RCC 7860 (cell line): ENCODE data around the gene ADGRG1.

ENCODE experiments used
- DNase-seq: peaks from one replicate; pipeline ENCODE4 v3.0.0-alpha.2; 2015; ENCODE audit warnings: low spot score
- FAIRE-seq: peaks from 2 replicates; lab custom pipeline; 2012; peaks lifted over from hg19 to GRCh38; lab: Jason Lieb, UNC

Gene ADGRG1

DNA sequence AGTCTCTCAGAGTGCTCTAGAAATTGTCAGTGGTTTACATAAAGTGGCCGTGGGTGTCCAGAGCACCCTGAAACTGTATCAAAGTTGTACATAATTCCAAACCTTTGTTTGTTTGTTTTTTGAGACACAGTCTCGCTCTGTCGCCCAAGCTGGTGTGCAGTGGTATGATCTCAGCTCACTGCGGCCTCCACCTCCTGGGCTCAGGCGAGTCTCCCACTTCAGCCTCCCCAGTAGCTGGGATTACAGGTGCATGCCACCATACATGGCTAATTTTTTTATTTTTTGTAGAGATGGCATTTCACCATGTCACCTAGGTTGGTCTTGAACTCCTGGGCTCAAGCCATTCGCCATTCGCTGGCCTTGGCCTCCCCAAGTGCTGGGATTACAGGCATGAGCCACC is 24.3 kb upstream of the ADGRG1 start:
- no peak for FAIRE-seq
- no peak for DNase-seq

DNA sequence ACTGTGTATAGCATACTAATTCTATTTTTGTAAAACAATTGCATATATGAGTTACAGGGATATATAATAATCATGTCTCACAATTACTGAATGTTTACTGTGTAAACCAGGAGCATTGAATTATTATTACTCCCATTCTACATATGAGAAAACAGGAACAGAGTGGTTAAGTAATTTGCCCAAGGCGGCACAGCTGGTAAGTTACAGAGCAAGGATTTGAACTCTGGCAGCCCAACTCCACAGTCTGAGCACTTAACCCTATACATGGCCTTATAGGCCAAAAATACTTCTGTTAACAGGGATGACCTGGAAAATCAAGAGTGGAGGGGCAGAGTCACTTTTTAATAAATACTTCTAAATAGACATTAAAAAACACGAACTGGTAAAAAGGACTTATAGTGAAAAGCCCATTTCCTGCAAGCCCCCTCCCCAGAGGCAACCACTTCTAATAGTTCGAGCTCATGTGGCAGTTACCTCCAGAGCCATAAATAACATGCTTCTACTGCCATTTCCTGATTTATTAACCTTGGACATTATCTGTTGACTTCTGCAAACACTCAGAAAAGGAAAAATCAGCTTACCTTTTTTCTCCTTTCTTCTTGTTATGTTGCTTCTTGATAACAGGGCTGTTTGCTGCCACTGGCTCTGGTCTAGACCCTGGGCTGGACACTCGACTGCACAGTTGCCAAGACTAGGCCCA is 22.1 kb upstream of the ADGRG1 start:
- FAIRE-seq (no peak), DNase-seq (no peak)

DNA sequence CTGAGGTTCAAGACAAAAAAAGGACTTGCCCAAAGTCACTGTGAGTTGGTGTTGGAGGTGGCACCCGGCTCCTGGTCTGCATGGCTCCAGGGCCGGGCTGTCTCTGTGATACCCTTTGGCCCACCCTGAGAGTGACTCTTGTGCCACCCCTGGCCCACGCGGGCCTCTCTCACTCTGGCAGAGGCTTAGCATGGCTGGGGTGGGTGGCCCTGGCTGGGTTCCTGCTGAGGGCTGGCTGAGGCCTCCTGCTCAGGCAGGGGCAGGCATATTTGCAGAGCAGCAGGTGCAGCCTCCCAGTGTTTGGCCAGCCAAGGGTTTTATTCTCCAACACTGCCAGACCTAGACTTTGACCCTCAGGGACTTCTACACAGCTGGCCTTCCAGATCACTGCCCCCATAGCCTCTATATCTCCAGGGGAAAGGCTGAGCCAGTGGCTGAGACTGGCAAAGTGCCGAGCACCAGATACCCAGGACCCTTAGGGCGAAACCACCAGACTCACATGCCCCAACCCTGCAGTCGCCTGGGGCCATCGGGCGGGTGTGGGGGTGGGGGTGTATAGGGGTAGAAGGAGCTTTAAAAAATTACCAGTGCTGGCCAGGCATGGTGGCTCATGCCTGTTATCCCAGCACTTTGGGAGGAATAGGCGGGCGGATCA is 21.5 kb upstream of the ADGRG1 start:
- DNase-seq (no peak), FAIRE-seq (no peak)

DNA sequence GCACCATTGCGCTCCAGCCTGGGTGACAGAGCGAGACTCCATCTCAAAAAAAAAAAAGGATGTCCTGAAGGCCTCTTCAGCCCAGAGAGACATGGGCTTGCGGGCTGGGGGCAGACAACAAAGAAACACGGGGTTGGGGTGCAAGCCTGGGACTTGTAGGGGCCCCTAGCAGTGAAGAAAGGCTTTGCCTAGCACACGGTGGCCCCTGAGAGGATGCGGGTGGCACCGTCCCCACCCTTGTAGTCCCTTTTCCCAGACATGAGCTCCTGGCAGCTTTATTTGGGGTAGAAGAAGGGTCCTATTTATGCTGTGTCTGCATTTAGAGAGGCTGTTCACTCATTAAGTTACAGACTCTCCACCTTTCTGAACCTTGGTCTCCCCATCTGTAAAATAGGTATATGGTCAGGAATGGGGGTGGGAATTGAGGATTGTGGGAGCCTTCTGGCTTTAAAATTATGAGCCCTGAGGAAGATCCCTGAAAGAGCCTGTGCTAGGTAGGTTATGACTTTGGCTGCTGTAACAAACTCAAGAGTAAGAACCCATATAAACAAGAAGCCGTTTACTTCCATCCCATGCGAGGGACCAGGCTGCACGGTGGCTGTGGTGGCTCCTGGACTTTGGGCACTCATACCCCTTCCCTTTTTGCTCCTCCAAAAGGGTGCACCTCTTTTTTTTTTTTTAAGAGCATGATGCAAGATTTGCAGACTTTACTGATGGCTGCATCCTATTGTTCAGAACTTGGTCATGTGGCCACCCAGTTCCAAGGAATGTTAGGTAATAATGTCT is 20.6 kb upstream of the ADGRG1 start:
- FAIRE-seq (no peak), DNase-seq (no peak)

DNA sequence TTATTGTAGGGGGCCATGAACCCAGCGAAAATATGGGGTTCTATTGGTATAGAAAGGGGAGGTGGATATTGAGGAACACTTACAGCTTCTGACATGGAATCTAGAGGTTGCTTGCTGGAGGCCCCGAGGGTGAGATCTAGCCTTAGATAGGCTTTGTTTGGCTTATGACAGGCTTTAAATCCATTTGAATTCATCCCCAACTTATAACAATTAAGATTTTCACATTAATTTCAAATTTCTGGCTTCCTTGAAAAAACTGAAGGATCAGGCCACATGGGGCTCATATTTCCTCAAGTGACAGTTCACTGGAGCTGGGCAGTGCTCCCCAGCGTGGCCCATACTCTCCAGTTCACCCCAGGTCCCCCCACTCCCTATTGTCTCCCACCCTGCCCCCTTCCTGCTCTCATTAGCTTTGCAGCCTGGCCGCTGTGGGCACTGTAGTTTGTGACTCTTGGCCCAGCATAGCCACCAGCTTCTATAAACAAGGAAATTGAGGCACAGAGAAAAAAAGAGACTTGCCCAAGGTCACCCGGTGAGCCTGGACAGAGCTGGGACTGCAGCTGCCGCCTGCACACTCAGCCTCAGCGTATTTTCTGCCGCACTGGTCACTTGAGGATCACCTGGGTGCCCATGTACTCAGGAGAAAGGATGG is 19.8 kb upstream of the ADGRG1 start:
- no peak for DNase-seq
- no peak for FAIRE-seq

DNA sequence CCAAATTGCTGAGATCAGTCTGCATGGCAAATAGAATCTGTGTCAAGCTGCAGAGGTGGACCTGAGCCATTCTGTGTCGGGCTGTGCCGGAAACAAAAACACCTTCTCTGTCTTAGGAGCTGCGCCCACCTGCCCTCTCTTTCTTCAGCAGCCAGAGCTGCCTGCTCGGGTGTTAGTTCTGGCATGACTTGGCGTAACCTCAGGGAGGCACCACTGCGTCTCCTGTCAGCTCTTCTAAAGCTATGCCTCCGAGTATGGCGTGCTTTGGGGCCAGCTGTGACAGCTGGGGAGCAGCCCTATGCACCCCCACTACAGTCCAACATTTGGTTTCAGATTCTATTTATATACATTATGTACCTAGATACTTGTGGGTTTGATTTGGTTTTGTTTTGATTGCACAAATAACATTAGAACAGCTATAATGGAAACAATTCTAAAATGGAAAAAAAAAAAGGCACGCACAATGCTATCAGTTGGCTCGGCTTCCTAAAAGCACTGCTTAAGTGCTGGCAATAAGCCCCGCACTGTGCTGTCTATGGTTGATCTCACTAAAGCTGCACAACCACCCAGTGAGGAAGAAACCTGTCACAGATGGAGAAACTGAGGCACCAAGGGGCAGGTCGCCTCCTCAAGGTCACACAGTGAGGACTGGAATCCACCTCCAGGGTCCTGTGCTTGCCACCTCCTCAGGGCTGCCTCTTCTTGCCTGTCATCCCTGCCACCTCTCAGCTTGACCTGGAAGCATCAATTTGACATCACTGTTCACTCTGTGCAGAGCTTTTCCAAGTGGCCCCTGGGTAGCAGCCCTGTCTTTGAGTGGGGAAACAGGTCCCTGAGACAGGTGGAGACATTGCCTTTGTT is 18.7 kb upstream of the ADGRG1 start:
- FAIRE-seq: no peak
- DNase-seq: no peak

DNA sequence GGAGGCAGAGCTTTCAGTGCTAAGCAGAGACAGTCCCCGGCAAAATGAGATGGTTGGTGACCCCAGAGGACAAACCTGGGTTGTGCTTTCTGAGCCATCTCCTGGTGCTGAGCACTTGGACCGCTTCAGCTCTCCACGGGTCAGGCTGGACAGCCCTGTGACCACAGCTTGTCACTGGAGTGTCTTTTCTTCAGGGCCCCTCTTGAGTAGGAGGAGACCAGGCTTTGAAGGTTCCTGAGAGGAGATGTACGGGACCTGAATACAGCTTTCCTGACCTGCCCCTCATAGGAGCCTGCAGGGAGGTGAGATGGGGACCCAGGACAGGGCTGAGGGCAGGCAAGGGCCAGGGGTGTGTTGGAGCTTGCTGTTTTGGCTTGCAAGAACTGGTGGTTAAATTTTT is 17.8 kb upstream of the ADGRG1 start:
- DNase-seq: no peak
- no peak for FAIRE-seq

DNA sequence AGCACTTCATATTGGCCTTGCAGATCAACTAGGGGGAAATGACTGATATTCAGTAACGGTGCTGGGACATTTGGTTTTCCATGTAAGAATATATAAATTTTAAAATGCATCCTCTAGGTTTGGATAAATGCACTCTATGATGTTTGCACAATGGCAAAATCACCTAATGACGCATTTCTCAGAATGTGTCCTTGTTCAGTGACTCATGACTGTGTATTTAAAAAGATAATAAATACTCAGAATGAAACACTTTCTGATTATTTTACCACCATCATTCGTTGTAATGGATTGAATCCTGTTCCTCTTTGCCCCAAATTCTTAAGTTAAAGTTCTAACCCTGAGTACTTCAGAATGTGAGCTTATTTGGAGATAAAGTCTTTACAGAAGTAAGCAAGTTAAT is 17.2 kb upstream of the ADGRG1 start:
- FAIRE-seq (peak; percentile 30), DNase-seq (no peak)

DNA sequence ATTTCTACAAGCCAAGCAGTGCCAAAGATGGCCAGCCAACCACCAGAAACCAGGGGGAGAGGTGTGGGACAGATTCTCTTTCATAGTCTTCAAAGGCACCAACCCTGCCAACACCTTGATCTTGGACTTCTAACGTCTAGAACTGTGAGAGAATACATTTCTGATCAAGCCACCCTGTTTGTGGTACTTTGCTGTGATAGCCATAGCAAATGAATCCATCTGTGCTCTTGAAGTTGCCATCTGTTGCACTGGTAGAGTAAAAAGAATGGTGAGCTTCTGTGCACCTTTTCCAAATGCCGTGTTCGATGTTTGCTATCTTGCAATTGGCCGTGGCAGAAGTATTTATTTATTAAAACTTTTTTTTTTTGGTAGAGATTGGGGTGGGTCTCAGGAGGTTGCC is 16.7 kb upstream of the ADGRG1 start:
- DNase-seq: no peak
- FAIRE-seq: no peak

DNA sequence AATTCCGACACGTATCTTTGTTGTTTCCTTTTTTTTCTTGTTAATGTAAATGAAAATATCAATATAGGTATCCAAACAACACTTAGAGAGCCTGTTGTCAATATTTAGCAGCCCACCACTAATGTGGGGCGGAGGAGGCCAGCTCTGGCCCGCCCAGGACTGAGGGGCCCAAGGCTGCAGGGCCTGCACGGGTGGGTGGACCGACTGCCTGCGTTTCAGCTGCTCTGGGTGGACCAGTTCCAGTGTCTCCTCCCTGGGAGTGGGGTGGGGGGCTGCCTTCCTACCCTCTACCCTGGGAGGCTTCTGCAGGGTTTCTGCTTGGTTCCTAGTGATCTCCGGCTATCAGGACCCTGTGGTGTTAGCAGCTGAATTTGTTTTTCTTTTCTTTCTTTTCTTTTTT is 15.9 kb upstream of the ADGRG1 start:
- no peak for DNase-seq
- FAIRE-seq: no peak

DNA sequence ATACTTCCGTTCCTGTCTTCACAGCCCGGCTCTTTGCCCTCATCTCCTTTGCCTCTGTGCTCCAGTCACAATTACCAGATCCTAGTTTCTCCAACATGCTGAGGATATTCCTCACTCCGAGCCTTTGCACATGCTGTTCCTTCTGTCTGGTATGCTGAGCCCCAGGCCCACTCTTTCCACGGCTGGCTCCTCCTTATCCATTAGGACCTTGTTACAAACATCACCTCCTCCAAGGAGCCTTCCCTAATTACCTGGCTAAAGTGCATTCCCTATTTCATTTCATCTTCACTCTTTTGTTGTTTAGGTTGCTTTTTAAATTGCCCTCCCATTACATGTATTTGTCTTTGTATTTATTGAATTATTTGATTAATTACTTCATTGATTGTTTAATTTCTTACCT is 14.9 kb upstream of the ADGRG1 start:
- DNase-seq (no peak), FAIRE-seq (no peak)

DNA sequence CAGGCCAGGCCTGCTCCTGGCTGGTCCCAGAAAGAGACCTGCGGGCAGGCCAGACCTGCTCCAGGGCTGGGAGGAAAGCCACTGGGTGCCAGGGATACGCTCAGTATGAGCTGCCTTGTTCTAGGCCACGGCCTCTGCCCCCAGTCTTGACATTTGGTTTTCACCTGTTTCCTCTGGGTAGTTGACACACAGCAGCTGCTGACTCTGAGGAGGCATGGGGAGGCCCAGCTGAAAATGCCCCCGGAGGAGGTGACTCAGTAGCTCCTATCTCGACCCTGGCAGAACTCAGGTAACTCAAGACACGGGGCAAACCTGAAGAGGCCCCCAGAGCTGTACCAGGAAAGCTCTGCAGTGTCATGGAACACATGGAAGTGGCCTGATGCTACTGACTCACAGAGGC is 13.9 kb upstream of the ADGRG1 start:
- no peak for FAIRE-seq
- no peak for DNase-seq

DNA sequence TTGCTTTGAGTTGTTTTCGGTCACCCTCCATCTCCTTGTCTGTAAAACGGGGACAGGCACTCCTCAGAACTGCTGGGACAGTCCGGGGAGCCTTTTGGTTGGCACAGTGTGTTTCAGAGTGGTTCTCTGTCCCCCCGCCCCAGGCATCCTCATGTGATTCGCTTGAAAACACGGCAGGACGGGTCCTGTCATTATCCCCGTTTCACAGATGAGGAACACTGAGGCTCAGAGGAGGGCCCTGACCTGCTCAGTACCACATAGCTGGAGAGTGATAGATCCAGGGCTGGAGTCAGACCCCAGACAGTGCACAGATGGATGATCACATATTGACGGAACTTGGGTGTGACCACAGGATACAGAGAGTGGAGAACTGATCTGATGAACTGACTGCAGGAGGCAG is 13.5 kb upstream of the ADGRG1 start:
- no peak for DNase-seq
- no peak for FAIRE-seq

DNA sequence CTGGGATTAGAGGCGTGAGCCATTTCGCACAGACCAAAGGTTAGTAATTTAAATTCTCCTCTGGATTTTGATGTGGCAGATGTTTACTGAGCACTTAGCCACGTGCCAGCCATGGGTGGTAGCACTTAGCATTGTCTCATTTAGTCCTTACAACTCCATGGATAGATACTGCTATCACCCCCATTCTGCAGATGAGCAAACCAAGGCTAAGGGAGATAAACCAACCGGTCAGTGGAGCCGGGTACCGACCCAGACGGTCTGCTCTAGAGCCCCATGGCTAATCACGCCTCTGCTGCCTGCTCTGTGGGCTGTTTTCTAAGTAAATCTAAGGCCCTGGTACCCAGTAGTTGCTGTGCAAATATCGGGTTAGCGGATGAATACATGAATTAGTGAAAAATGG is 12.6 kb upstream of the ADGRG1 start:
- FAIRE-seq: no peak
- DNase-seq: no peak

DNA sequence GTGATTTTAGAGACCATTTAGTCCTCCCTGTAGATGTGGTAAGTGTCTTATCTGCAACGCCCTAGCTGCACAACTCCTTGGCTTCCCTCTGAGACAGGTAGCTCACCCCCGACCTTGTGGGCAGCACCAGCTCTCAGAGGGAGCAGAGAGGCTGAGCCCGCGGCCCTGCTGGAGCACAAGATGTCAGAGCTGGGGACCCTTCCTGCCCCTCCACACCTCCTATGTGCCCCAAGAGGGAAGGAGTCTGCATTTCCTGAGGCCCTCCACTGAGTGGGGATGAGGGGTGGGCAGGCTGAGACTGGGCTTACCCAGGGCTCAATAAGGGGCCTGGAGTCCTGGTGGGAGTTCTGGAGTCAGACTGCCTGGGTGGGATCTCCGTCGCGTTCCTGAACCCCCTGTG is 12.2 kb upstream of the ADGRG1 start:
- no peak for DNase-seq
- no peak for FAIRE-seq

DNA sequence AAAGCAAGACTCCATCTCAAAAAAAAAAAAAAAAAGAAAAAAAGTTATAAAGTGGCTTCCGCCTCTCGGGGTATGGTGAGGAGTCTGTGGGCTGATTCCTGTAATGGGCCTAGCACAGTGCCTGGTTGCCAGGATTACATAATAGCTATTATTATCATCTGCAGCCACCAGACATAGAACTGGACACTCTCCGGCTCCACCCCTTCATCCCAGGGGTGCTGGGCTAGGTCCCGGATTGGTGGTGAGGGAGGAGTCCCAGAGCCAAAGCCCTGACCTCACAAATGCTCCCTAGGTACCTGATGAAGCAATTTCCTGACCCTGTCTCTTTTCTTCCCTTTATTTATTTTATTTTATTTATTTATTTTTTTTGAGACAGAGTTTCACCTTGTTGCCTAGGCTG is 11.6 kb upstream of the ADGRG1 start:
- no peak for FAIRE-seq
- DNase-seq: no peak

DNA sequence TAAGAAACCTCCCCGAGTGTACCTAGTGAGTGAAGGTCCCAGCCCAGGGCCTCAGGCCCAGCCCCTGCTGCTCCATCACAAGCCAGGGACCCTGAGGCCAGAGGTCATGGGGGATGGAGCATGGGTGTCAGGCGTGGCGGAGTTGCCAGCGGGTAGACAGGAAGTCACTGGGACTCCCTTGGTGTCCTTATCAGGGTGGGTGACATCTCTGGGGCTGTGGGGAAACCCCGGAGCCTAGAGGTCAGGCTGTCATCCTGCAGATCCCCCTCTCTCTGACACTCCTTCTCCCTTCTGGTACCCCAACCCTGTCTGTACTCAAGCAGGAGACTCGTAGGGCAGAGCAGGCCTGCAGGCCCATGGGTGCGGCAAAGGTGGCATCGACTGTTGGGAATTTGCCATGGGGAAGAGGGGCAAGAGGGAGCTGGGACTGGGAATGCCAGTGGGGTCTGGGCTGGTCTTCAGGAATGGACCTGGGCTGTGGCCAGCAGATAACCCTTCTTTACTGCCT is 10.8 kb upstream of the ADGRG1 start:
- DNase-seq (no peak), FAIRE-seq (no peak)

DNA sequence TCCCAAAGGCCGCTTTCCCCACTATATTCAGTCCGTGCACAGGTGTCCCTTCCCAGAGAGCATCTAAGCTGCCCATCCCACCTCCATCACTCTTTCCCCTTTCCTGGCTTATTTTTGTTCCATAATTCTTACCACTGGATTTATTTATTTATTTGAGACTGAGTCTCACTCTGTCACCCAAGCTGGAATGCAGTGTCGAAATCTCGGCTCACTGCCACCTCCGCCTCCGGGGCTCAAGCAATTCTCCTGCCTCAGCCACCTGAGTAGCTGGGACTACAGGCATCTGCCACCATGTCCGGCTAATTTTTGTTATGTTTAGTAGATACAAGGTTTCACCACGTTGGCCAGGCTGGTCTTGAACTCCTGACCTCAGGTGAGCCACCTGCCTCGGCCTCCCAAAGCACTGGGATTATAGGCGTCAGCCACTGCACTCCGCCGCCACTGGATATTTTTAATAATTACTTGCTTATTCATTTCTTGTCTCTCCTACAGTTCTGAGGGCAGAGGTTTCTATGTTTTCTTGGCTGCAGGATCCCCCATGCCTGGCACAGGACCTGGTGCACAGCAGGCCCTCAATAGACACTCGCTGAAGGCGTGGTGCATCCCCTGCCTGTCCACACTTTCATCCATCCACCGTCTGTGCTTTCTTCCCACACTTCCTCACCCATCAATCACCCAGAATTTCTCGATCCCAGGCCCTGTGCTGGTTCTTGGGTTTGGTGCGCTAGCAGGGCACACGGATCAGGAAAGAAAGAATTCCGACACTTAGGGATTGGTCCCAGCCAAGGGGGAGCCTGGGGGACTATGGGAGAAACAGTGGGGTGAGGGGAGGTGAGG is 9.9 kb upstream of the ADGRG1 start:
- DNase-seq: no peak
- no peak for FAIRE-seq

DNA sequence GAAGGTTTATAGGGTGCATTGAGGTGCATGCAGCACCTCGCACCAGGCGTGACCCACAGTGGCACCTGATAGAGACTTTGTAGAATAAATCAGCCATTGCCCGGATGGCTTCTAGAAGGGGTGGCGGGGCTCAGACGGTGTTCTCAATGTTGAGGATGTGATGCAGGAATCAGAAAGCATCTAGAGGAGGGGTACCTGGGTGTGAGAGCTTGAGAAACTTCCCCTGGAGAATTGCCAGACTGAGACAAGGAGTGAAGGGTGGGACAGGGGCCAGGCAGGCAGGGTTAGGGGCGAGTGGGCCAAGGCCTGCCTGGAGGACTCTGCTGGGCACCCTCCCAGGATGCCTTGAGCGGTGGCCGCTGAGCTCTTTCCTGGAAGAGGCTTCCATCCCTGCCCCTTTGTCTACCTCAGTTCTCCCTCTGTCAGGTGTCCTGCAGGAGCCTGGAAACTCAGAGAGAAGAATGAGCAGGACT is 9.3 kb upstream of the ADGRG1 start:
- DNase-seq (no peak), FAIRE-seq (no peak)
